ENCODE measurements around the gene PITX3. TPM values are rescaled to one million over a fixed set of nuclear protein-coding genes. Genes with fewer than 3 reads are reported as not detected.

PITX3 gene
- total and polyA plus RNA-seq, 9 of the 15 experiments (the other 6 are each of a cell fraction or from before 2014, with no cell fraction given) = 0.30 to 0.98 (median 0.95) TPM; not detected in 6

GRCh38 chr10:102241444-102242117 is at the start of gene PITX3 (continued):
- TF ChIP-seq ZNF584 (CRISPR knock-in tag; IDR thresholded peaks at IDR 0.05; ENCODE audit: low read depth) = no peak
- no peak for TF ChIP-seq HES1 (IDR thresholded peaks at IDR 0.05; ENCODE audit: low read depth)
- TF ChIP-seq RFX1 (IDR thresholded peaks at IDR 0.05) = no peak
- TF ChIP-seq ATF2 (CRISPR knock-in tag; IDR thresholded peaks at IDR 0.05) = no peak
- TF ChIP-seq HDGF (IDR thresholded peaks at IDR 0.05) = no peak
- peak; percentile 70 for TF ChIP-seq EGR1 (conservative IDR thresholded peaks at IDR 0.05)
- TF ChIP-seq EP400 (IDR thresholded peaks at IDR 0.05) = peak; percentile 61; the same call in 1 of the 2 replicates
- peak; percentile 32 for TF ChIP-seq NFIC (IDR thresholded peaks at IDR 0.05)
- no peak for TF ChIP-seq ZNF699 (CRISPR knock-in tag; IDR thresholded peaks at IDR 0.05; ENCODE audit: insufficient replicate concordance)
- TF ChIP-seq SETDB1 (IDR thresholded peaks at IDR 0.05; ENCODE audit: low read length) = no peak
- TF ChIP-seq ZNF253 (CRISPR knock-in tag; conservative IDR thresholded peaks at IDR 0.05) = no peak
- no peak for TF ChIP-seq ZNF609 (CRISPR knock-in tag; IDR thresholded peaks at IDR 0.05; ENCODE audit: borderline replicate concordance)
- TF ChIP-seq TRIM25 (IDR thresholded peaks at IDR 0.05; ENCODE audit: borderline replicate concordance) = 0 out of 2 replicates have a peak, but pooled peaks have one; percentile 34
- TF ChIP-seq ZNF274 (IDR thresholded peaks at IDR 0.05; ENCODE audit: borderline replicate concordance, low read depth, low read length) = no peak
- no peak for TF ChIP-seq FOXJ2 (tag; IDR thresholded peaks at IDR 0.05)
- TF ChIP-seq SIN3A (IDR thresholded peaks at IDR 0.05; ENCODE audit: borderline replicate concordance in 2 of 2, control insufficient read depth in 1 of 2, low read depth in 2 of 2, low read length in 2 of 2) = peak; percentile 37 to 79; a peak in 3 of 4 replicates
- no peak for TF ChIP-seq TSC22D4 (tag; IDR thresholded peaks at IDR 0.05)
- no peak for TF ChIP-seq ZNF384 (IDR thresholded peaks at IDR 0.05; ENCODE audit: low read depth, low read length)
- no peak for TF ChIP-seq SMAD4 (CRISPR knock-in tag; conservative IDR thresholded peaks at IDR 0.05)
- no peak for TF ChIP-seq POLR2H (tag; IDR thresholded peaks at IDR 0.05; ENCODE audit: low read depth)
- no peak for TF ChIP-seq ZNF583 (CRISPR knock-in tag; IDR thresholded peaks at IDR 0.05)
